Measurements from ENCODE around the gene BRD9. TPM values are rescaled to one million over a fixed set of nuclear protein-coding genes. Genes with fewer than 3 reads are reported as not detected.
"Not testable (repeated sequence)": the region's sequence is repeated elsewhere in the genome, so short reads cannot be mapped to it uniquely, and the experiment has no call there.

BRD9 gene
- total and polyA plus RNA-seq, 2 experiments from 2014 or later: 24.5 to 36.9 TPM

DNA sequence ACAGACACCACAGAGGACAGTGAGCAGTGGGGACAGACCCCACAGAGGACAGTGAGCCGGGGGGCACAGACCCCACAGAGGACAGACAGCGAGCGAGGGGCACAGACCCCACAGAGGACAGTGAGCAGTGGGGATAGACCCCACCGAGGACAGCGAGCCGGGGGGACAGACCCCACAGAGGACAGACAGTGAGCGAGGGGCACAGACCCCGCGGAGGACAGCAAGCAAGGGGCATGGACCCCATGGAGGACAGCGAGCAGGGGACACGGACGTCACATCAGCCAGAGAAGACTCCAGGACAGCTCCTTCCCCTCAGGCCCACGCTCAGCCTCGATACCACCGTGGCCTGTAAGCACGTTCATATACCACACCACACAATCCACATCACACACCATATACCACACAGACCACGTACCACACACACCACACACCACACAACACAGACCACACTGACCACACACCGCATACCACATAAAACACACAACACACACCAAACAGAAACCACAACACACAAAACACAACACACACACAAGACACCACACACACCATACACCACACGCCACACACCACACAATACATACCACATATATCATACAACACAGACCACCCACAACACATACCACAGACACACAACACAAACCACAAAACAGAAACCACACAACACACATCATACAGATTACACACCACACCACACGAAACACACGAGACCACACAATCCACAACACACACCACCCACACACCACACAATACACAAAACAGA lies 36.6 kb downstream of the BRD9 start:
- no peaks in the 10 kb centered on the region for H3K27me3 ChIP-seq
- H3K4me3 ChIP-seq: no peak overlapping the region
- DNase-seq (ENCODE audit: low read depth in 1 of 2, low spot score in 1 of 2): no peak
- TF ChIP-seq, protein P1, sequence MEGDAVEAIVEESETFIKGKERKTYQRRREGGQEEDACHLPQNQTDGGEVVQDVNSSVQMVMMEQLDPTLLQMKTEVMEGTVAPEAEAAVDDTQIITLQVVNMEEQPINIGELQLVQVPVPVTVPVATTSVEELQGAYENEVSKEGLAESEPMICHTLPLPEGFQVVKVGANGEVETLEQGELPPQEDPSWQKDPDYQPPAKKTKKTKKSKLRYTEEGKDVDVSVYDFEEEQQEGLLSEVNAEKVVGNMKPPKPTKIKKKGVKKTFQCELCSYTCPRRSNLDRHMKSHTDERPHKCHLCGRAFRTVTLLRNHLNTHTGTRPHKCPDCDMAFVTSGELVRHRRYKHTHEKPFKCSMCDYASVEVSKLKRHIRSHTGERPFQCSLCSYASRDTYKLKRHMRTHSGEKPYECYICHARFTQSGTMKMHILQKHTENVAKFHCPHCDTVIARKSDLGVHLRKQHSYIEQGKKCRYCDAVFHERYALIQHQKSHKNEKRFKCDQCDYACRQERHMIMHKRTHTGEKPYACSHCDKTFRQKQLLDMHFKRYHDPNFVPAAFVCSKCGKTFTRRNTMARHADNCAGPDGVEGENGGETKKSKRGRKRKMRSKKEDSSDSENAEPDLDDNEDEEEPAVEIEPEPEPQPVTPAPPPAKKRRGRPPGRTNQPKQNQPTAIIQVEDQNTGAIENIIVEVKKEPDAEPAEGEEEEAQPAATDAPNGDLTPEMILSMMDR (IDR thresholded peaks at IDR 0.05; ENCODE audit: low read depth, low read length): no peak
- no peaks in the 10 kb centered on the region for H3K9me3 ChIP-seq (ENCODE audit: low read depth)
- no peak overlapping the region for H3K27ac ChIP-seq
- H3K36me3 ChIP-seq: peaks cover 3% of the 10 kb centered on the region
- no peaks in the 10 kb centered on the region for H3K4me1 ChIP-seq (ENCODE audit: low read depth)

DNA sequence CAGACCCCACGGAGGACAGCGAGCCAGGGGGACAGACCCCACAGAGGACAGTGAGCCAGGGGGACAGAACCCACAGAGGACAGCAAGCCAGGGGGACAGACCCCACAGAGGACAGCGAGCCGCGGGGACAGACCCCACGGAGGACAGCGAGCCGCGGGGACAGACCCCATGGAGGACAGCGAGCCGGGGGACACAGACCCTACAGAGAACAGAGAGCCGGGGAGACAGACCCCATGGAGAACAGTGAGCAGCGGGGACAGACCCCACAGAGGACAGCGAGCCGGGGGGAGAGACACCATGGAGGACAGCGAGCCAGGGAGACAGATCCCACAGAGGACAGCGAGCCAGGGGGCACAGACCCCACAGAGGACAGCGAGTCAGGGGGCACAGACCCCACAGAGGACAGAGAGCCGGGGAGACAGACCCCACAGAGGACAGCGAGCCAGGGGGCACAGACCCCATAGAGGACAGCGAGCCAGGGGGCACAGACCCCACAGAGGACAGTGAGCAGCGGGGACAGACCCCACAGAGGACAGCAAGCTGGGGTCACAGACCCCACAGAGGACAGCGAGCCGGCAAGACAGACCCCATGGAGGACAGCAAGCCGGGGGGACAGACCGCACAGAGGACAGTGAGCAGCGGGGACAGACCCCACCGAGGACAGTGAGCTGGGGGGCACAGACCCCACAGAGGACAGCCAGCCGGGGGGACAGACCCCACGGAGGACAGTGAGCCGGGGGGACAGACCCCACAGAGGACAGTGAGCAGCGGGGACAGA lies 37.4 kb downstream of the BRD9 start:
- H3K36me3 ChIP-seq: peaks cover 2% of the 10 kb centered on the region
- TF ChIP-seq, protein P1 (IDR thresholded peaks at IDR 0.05; ENCODE audit: low read depth, low read length): no peak
- no peaks in the 10 kb centered on the region for H3K27me3 ChIP-seq
- no peaks in the 10 kb centered on the region for H3K9me3 ChIP-seq (ENCODE audit: low read depth)
- no peak overlapping the region for H3K4me3 ChIP-seq
- no peak for DNase-seq (ENCODE audit: low read depth in 1 of 2, low spot score in 1 of 2)
- H3K4me1 ChIP-seq (ENCODE audit: low read depth): peaks cover under 1% of the 10 kb centered on the region
- H3K27ac ChIP-seq: no peak overlapping the region

DNA sequence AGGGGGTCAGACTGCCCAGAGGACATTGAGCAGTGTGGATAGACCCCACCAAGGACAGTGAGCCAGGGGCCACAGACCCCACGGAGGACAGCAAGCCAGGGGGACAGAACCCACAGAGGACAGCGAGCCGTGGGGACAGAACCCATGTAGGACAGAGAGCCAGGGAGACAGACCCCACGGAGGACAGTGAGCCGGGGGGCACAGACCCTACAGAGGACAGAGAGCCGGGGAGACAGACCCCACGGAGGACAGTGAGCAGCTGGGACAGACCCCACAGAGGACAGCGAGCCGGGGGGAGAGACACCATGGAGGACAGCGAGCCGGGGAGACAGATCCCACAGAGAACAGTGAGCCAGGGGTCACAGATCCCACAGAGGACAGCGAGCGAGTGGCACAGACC lies 38.4 kb downstream of the BRD9 start:
- Histone ChIP-seq H3K4me1 (ENCODE audit: low read depth) (peaks cover 8% of the 10 kb centered on the region), H3K27ac (no peak overlapping the region), H3K9me3 (ENCODE audit: low read depth) (no peaks in the 10 kb centered on the region), H3K4me3 (no peak overlapping the region), H3K36me3 (no peaks in the 10 kb centered on the region), H3K27me3 (no peaks in the 10 kb centered on the region)
- TF ChIP-seq, protein P1 (IDR thresholded peaks at IDR 0.05; ENCODE audit: low read depth, low read length): no peak
- no peak for DNase-seq (ENCODE audit: low read depth in 1 of 2, low spot score in 1 of 2)

DNA sequence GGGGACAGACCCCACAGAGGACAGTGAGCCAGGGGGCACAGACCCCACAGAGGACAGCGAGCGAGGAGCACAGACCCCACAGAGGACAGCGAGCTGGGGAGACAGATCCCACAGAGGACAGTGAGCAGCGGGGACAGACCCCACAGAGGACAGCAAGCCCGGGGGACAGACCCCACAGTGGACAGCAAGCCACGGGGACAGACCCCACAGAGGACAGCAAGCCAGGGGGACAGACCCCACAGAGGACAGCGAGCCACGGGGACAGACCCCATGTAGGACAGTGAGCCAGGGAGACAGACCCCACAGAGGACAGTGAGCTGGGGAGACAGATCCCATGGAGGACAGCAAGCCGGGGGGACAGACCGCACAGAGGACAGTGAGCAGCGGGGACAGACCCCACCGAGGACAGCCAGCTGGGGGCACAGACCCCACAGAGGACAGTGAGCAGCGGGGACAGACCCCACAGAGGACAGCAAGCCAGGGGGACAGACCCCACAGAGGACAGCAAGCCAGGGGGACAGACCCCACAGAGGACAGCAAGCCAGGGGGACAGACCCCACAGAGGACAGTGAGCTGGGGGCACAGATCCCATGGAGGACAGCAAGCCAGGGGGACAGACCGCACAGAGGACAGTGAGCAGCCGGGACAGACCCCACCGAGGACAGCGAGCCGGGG lies 39.0 kb downstream of the BRD9 start:
- not testable (repeated sequence) for H3K27ac ChIP-seq; H3K27me3 ChIP-seq; DNase-seq (ENCODE audit: low read depth in 1 of 2, low spot score in 1 of 2); H3K4me3 ChIP-seq; H3K4me1 ChIP-seq (ENCODE audit: low read depth); H3K36me3 ChIP-seq; H3K9me3 ChIP-seq (ENCODE audit: low read depth)

DNA sequence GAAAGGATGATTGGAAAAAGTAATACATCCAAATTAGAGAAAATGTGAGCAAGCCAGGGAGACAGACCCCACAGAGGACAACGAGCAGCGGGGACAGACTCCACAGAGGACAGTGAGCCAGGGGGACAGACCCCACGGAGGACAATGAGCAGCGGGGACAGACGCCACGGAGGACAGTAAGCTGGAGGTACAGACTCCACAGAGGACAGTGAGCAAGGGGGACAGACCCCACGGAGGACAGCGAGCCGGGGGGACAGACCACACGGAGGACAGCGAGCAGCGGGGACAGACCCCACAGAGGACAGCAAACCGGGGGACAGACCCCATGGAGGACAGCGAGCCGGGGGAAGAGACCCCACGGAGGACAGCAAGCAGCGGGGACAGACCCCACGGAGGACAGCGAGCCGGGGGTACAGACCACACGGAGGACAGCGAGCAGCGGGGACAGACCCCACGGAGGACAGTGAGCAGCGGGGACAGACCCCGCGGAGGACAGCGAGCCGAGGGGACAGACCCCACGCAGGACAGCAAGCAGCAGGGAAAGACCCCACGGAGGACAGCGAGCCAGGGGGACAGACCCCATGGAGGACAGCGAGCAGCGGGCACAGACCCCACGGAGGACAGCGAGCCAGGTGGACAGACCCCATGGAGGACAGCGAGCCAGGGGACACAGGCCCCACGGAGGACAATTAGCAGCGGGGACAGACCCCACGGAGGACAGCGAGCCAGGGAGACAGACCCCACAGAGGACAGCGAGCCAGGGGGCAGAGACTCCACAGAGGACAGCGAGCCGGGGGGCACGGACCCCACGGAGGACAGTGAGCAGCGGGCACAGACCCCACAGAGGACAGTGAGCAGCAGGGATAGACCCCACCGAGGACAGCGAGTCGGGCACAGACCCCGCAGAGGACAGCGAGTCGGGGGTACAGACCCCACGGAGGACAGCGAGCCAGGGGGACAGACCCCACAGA lies 39.9 kb downstream of the BRD9 start:
- DNase-seq (ENCODE audit: low read depth in 1 of 2, low spot score in 1 of 2): no peak
- H3K9me3 ChIP-seq (ENCODE audit: low read depth): no peaks in the 10 kb centered on the region
- no peak overlapping the region for H3K27ac ChIP-seq
- TF ChIP-seq, protein P1 (IDR thresholded peaks at IDR 0.05; ENCODE audit: low read depth, low read length): no peak
- no peak overlapping the region for H3K4me3 ChIP-seq
- no peaks in the 10 kb centered on the region for H3K27me3 ChIP-seq
- no peaks in the 10 kb centered on the region for H3K36me3 ChIP-seq
- peaks cover 8% of the 10 kb centered on the region for H3K4me1 ChIP-seq (ENCODE audit: low read depth)

All from cardiac muscle cell (in vitro differentiated cells and primary cell).